Measurements from ENCODE around the gene METTL6.

METTL6 gene

GRCh38 chr3:15451216-15452113 is 24.1 kb upstream of the METTL6 start:
- in situ Hi-C loops (cut with MboI; ENCODE audit: low sequenced_read_pairs): no loop called here

- in situ Hi-C loops (cut with MboI; ENCODE audit: low sequenced_read_pairs): no loop called here
Measured at GRCh38 chr3:15450438-15451215, 23.3 kb upstream of the METTL6 start.

- in situ Hi-C loops (cut with MboI; ENCODE audit: low sequenced_read_pairs): no loop called here
Measured at GRCh38 chr3:15449489-15450224, 22.3 kb upstream of the METTL6 start.

- in situ Hi-C loops (cut with MboI; ENCODE audit: low sequenced_read_pairs): no loop called here
Measured at GRCh38 chr3:15443826-15444524, 16.6 kb upstream of the METTL6 start.

- in situ Hi-C loops (cut with MboI; ENCODE audit: low sequenced_read_pairs): no loop called here
Measured at GRCh38 chr3:15440891-15441290, 13.5 kb upstream of the METTL6 start.

GRCh38 chr3:15439476-15439875 is 12.1 kb upstream of the METTL6 start:
- in situ Hi-C loops (cut with MboI; ENCODE audit: low sequenced_read_pairs): loop anchor here (10.0 kb wide), 1 partner anchor 115 kb away; no protein-coding TSS in a partner anchor

- in situ Hi-C loops (cut with MboI; ENCODE audit: low sequenced_read_pairs): loop anchor here (10.0 kb wide), 1 partner anchor 116 kb away; no protein-coding TSS in a partner anchor
Measured at GRCh38 chr3:15438983-15439382, 11.6 kb upstream of the METTL6 start.

- in situ Hi-C loops (cut with MboI; ENCODE audit: low sequenced_read_pairs): loop anchor here (10.0 kb wide), 1 partner anchor 119 kb away; no protein-coding TSS in a partner anchor
Measured at GRCh38 chr3:15436246-15436645, 8.9 kb upstream of the METTL6 start.

GRCh38 chr3:15434756-15435155 is 7.4 kb upstream of the METTL6 start:
- in situ Hi-C loops (cut with MboI; ENCODE audit: low sequenced_read_pairs): loop anchor here (10.0 kb wide), 1 partner anchor 120 kb away; no protein-coding TSS in a partner anchor

- in situ Hi-C loops (cut with MboI; ENCODE audit: low sequenced_read_pairs): loop anchor here (10.0 kb wide), 1 partner anchor 121 kb away; no protein-coding TSS in a partner anchor
Measured at GRCh38 chr3:15433531-15433930, 6.2 kb upstream of the METTL6 start.

- in situ Hi-C loops (cut with MboI; ENCODE audit: low sequenced_read_pairs): loop anchor here (10.0 kb wide), 1 partner anchor 123 kb away; no protein-coding TSS in a partner anchor
Measured at GRCh38 chr3:15431256-15431837, 4.0 kb upstream of the METTL6 start.

- in situ Hi-C loops (cut with MboI; ENCODE audit: low sequenced_read_pairs): loop anchor here (10.0 kb wide), 1 partner anchor 124 kb away; no protein-coding TSS in a partner anchor
Measured at GRCh38 chr3:15430624-15431023, 3.3 kb upstream of the METTL6 start.

- in situ Hi-C loops (cut with MboI; ENCODE audit: low sequenced_read_pairs): no loop called here
Measured at GRCh38 chr3:15429080-15429479, 1.7 kb upstream of the METTL6 start.

GRCh38 chr3:15428539-15428938 is 1.2 kb upstream of the METTL6 start:
- in situ Hi-C loops (cut with MboI; ENCODE audit: low sequenced_read_pairs): no loop called here

- in situ Hi-C loops (cut with MboI; ENCODE audit: low sequenced_read_pairs): no loop called here
Measured at GRCh38 chr3:15427981-15428380, 637 bp upstream of the METTL6 start.

GRCh38 chr3:15426579-15427118 is 695 bp downstream of the METTL6 start:
- in situ Hi-C loops (cut with MboI; ENCODE audit: low sequenced_read_pairs): no loop called here

- in situ Hi-C loops (cut with MboI; ENCODE audit: low sequenced_read_pairs): loop anchor here (25.0 kb wide), 1 partner anchor 484 kb away; the partner anchor contains the start of gene NR2C2
Measured at GRCh38 chr3:15420871-15421270, 6.5 kb downstream of the METTL6 start.

GRCh38 chr3:15410966-15411365 is 16.4 kb downstream of the METTL6 start:
- in situ Hi-C loops (cut with MboI; ENCODE audit: low sequenced_read_pairs): loop anchor here (25.0 kb wide), 1 partner anchor 474 kb away; the partner anchor contains the start of gene NR2C2

- in situ Hi-C loops (cut with MboI; ENCODE audit: low sequenced_read_pairs): loop anchor here (25.0 kb wide), 1 partner anchor 472 kb away; the partner anchor contains the start of gene NR2C2
Measured at GRCh38 chr3:15409774-15410173, 17.6 kb downstream of the METTL6 start.

All from HL-60/S4 (cell line).